CD4-positive, alpha-beta T cell treated with Interleukin-6 at 100 ng/mL for 8 hours (primary cell): Measurements from ENCODE around the gene ITPR2.

Source experiments
- DNase-seq: peaks from one replicate; pipeline ENCODE4 v3.0.0-alpha.2; 2020; ENCODE audit warnings: mixed read lengths, low spot score

Gene ITPR2

DNA sequence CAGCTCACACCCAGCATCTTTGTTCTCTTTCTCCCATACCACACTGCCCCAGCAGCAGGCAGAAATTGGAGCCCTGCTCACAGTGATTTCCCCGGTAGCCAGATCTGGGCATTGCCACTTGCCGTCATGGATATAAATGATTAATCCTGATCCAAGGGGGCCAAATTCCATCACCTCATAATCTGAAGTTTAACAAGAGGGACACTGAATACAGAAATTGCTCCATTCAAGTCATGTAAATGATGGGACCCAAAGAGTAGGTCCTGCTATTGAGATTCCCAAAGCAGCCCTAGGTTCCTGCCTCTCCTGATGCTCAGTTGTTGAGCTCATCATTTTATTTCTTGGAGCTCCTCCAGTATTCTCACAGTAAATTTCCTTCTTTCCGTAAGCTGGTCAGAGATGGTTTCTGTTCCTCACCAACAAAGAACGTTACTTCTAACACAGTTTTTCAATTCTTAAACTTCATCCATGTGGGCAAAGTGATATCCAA lies 11.7 kb downstream of the ITPR2 start:
- DNase-seq = no peak

DNA sequence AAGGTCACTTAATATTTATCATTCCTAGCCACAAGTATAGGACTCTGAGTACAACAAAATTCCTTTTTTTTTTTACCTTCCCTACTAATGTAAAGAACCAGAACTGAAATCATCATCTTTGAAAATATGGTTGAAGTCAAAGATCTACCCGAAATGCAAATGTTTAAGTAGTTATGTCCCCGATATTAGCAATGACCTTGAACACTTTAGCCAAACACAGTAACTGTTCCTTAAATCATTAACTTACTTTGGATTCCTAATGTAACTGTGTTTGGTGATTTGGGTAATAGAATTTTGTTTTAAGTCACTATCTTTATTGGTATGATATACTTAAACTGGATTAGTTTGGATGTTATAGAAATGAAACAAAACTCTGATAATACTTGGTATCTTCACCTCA lies 14.4 kb downstream of the ITPR2 start:
- DNase-seq = no peak

DNA sequence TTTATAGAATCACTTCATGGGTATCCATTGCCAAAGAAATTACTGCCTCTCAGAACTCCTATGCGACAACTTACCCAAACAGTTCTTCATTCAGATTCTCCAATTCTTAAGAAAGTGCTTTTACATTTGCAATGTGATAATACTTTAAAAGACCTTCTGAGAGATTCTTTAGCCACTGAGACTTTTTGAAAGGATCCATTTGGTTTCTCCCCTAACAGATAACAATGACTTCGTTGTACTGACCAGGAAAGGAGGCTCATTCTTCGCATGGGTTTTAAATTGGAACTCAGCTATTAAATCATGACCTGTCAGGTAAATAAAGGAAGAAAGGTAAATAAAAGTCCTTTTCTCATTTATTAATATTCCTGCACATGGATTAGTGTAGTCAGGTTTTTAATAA lies 14.8 kb downstream of the ITPR2 start:
- no peak for DNase-seq

DNA sequence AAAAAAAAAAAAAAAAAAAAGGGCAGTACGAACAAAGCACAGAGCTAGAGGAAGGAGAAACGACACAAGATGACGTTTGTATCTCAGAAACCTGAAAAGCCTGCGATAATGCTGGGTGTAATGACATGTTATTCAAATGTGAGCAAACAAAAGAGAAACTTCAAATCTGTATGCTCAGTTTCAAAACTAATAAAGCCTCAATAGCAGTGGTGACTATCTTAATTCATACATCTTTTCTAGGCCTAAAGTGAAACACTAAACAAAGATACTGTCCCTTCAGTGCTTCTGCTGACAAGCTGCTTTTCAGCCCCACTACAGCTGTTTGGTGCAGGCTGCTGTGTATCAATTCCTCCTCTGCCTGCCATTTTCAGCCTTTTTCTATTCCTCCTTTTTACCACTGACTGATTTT lies 15.8 kb downstream of the ITPR2 start:
- no peak for DNase-seq

DNA sequence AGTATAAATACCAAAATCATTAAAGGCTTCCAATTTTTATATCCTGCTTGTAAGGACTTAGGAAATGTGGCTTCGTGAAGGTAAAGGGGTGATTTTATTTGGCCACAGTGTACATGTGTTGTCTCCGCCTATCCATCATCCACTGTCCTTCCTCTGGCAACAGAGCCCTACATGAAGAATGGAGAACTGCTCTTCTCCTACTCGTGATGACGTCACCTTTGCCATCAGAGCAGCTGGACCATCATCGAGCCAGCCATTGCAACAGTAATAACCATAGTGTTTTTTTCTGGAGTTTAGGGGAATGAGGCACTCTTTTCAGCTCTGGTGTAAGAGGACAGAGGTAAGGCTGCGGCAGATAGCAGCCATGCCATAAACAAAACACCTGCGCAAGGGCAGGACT lies 19.2 kb downstream of the ITPR2 start:
- no peak for DNase-seq

DNA sequence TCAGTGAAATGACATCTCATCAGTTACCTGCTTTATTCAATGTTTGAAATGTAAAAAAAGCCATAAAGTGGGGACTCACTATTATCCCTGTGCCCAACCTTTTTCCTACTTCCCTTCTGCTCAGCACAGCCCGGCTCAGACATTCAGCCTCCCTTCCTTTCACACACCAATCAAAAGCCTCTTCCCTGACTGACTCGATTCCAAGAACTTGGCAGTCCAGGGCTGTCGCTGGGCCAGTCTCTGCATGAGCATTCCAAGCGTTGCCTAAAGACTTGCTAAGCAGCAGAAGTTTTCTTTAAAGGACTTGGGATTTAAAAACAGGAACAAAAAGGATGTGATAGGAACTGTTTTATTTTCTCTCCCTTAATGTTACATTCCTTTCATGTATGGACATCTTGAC lies 22.7 kb downstream of the ITPR2 start:
- no peak for DNase-seq

DNA sequence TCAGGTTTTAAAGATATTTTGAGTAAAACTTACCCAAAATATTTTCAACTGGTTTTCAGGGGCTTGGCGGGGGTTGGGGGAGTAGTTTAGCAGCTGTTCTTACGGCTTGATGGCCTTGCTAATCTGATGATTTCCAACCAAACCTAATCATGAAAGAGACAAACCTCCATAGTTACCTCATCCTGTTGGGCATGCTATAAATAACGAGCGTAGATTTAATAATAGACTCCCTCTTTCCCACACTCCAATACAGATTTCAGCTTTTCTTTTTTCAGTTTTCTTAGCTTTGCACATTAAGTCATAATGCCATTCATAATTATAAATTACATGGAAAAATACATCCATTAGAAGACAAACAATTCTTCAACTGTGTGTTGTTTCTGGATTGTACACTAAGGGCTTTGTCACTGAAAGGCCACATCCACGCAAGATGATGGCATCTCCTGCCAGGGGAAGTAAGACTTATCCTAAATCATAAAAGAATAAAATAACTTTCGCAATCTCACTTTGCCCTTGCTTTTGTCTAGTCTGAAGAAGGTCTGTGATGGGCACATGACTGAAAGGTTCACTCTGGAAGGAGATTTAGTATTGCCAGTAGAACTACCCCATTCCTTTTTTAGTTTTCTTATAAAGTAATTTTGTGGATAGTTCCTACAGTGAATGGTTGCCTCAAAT lies 23.2 kb downstream of the ITPR2 start:
- no peak for DNase-seq

DNA sequence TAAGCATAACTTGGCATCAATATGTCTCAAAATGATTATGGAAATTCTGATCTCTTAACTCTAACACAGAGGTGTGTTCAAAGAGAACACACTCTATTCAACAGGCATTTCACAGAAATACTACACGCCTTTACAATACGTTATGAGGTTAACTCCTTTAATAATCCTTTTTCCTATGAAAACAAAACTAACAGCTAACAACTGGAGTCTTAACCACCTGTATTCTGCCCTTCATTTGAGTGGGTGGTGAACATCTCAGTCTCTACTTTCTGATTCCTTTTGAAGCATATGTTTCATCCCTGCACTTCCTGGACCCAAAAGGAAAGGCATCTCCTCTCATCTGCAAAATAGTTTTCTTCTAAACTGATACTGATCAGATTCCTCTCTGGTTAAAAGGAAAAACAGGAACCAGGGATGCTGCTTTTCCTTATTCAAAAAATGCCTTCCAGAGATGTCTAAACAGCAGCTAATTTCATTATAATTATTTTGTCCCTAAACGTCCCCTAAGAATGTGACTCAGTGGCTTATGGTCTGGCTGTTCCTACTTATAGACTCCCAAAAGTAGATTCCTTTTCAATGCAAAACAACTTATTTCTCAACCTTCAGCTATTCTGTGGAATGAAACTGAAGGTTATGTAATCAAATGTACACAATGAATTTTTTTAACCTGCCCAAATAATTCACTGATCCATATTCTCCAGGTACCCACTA lies 24.1 kb downstream of the ITPR2 start:
- DNase-seq = no peak

DNA sequence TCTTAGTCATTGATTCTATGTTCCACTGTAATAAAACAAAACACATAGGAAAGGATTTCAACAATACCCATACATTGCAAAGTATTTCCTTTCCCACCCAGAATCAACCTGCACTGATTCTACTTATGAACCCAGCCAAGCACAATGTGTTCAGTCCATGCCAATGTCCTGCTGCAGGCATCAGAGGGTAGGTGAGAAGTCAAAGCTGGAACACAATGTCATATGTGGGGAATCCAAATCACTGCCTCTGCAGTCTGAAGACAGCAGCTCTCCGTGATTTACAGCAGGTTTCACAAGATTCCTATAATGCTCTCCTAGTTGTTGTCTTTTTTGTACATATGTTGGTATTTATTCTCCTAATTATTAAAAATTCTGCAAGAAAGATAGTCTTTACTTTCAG lies 25.7 kb downstream of the ITPR2 start:
- DNase-seq = no peak

DNA sequence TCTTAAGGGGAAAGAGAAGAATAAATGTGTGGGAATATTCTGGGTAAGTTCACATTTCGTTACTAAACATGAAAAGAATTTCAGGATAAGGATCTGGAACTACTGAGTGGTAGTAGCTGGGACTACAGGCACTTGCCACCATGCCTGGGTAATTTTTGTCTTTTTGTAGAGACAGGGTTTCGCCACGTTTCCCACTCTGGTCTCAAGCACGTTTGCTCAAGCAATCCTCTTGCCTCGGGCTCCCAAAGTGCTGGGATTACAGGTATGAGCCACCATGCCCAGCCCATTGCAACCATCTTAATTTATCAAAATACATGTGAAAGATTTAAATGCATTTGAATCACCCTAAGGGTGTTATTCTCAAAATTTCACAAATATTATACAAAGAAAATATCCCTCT lies 26.4 kb downstream of the ITPR2 start:
- DNase-seq = no peak

DNA sequence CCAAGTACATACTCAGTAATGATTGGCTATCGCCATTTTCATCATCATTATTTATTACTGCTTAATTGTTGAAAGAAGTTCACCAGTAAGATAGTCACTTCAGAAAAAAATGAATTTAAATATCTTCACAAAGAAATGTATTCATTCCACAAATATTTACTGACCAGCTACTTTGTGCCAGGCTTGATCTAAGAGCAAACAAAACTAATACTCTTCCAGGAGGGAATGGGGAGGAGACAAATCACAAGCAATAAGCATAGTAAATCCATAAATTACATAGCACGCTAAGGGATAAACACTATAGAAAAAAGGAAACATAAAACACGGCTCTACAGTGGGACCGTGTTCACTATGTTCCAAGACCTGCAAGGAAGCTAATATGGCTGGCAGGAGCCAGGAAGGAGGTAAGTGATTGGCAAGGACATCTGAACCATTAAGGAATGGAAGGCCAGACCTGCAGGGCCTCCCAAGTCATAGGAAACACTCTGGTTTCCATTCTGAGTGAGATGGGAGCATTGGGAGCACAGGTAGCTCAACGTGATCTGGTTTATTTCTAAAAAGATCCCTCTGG lies 27.5 kb downstream of the ITPR2 start:
- no peak for DNase-seq

DNA sequence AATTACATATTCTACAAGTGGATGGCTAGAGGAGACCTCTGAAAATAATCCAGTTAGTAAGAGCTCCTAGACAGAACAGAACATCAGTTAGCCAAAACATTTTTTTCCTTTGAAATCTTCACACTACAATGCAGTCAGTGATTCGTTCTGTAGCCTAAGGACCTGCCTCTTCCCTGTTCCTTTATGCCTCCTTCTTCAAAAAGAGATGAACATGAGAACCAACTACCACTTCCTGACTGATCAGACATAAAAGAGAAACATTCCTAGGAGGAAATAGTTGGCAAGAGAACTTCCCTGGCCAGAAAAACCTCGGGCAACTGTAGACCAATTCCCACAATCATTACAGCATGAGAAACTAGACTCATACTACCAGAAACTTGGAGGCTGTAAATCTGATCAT lies 29.4 kb downstream of the ITPR2 start:
- DNase-seq = no peak

DNA sequence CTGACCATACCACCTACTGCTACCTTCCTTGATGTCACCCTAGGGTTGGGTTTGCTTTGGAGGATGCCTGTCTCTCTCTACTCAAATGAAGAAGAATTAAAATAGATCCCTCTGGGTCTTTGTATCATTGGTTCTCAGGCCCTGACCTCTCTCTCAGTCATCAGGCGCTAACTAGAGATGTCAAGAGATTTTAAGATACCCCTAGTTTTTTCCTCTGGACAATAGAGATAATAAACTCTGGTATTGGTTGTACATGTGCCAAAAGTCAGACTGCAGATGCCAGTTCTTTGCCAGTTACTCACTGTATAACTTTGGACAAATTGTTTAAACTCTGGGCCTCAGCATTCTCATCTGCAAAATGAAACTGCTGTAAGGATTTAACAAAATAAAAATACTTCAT lies 31.5 kb downstream of the ITPR2 start:
- DNase-seq = no peak

DNA sequence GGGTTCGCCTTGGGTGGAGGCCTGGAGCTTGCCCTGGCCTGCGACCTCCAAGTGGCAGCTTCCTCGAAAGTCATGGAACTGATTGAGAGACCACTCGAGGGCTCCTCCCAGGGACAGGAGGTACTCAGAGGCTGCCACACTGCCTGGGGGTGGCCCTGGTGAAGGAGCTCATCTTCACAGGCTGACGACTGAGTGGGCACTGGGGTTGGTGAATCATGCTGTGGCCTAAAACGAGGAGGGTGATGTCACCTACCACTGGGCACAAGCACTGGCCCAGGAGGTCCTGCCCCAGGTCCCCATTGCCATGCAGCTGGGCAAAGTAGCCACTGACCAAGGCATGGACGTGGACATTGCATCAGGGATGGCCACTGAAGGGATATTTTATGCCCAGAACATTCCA lies 32.1 kb downstream of the ITPR2 start:
- DNase-seq = no peak

DNA sequence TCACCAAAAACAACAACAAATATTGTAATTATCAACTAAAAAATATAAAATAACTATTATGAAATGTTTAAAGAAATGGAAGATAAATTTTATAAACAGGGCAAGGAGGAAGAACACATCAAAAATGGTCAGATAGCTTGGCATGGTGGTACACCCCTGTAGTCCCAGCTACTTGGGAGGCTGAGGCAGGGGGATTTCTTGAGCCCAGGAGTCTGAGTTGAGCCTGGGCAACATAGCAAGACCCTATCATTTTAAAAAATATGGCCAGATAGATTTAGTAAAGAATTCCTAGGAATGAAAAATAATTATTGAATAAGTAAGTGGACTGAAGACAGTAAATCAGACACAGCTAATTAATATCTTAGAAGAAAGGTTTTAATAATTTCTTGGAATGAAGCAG lies 32.6 kb downstream of the ITPR2 start:
- DNase-seq = no peak

DNA sequence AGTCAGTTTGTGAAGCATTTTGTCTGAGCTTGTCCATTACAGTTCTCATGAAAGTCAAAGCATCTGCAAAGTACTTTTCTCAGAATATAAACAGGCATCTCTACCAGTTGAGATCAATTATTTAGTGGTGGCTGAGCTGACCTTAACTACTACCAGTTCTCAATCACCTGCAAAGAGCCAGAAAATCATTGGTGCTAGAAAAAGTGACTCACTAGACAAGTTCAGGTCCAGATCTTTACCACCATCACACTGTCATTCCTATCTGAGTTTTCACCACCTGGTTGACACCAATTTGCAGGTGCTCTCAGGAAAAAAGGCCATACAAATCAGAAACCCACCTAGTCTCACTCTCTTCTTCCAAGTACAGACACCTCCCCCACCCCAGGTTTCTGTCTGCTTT lies 33.3 kb downstream of the ITPR2 start:
- no peak for DNase-seq

DNA sequence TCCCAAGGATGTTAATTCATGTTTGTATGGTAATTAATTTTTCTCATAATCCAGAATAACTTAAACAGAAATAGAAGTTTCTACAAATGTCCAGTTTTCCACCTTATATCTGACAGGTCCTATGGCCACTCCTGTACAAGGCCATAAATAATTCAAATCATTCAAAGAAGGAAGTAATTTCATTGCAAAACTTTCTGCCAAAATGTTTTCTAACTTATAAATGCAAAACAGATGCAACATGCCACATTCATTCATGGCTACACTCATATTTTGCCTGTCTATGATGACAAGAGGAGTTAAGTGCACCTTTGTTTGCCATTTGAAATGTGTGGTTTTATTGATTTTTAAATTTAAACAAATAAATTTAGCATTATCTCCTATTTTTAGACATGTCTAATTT lies 34.4 kb downstream of the ITPR2 start:
- DNase-seq = no peak

DNA sequence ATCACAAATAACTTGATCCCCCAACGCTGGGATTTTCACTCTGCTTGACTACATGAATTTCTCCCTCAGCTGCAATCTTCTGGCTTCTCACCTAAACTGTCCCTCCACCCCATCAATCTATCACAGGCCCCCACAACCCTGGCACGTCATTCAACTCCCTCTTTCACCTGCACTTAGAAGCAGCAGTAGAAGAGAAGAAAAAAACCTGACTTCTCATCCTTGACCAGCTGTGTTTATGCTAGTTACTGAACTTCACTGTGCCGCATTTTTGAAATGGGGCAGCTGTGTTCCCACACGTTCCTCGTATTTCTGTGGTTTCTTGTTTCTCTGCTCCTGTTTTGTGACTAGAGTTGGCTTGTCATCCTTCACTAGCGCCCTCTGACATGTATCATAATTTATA lies 35.0 kb downstream of the ITPR2 start:
- no peak for DNase-seq

DNA sequence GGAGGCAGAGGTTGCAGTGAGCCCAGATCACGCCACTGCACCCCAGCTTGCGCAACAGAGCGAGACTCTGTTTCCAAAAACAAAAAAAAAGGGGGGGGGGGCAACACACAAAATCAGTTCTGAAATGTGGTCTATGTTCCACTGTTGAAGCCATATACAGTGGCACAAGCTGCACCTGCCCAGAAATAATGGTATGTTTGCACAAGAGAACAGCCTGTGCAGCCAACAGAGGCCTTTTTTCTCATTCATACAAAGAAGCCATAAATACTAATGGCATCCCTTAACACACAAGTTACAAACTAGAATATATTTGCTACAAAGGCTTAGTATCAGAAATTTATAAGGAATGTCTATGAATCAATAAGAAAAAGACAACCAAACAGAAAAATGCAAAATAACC lies 37.1 kb downstream of the ITPR2 start:
- no peak for DNase-seq

DNA sequence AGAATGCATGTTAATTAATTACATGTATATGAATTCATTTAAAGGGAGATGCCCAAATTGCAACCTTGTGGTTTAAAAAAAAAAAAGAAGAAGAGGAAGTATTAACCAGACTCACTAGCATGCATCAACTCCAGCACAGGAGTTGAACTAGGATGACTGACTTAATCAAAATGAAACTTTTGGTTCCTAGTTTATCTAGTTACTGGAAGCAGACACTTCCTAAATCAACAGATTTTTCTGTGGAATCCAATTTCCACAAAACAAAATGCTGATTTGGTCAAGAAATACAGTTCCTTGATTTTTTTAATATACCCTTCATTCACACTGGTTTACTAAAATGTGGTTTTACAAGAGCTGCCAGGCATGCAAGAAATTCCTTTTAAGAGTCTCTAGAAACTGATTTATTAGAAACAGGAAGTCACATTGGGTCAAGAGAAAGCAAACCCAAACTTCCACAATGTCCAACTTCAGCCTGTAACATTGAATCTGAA lies 41.6 kb downstream of the ITPR2 start:
- DNase-seq = no peak

DNA sequence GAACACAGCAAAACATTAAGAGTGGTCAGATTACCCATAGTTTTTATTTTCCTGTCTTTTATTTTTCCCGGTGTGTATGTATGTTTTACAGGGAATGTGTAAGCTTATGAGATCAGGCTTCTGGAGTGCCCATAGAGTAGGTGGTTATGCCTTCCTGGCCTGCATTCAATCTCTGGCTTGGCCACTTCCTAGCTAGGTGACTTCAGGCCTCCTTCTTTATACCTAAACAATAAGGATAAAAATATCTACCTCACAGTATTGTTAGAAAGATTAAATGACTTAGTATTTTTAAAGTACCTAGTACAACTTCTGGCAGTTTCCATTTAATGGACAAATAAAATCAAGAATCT lies 42.4 kb downstream of the ITPR2 start:
- DNase-seq = no peak

DNA sequence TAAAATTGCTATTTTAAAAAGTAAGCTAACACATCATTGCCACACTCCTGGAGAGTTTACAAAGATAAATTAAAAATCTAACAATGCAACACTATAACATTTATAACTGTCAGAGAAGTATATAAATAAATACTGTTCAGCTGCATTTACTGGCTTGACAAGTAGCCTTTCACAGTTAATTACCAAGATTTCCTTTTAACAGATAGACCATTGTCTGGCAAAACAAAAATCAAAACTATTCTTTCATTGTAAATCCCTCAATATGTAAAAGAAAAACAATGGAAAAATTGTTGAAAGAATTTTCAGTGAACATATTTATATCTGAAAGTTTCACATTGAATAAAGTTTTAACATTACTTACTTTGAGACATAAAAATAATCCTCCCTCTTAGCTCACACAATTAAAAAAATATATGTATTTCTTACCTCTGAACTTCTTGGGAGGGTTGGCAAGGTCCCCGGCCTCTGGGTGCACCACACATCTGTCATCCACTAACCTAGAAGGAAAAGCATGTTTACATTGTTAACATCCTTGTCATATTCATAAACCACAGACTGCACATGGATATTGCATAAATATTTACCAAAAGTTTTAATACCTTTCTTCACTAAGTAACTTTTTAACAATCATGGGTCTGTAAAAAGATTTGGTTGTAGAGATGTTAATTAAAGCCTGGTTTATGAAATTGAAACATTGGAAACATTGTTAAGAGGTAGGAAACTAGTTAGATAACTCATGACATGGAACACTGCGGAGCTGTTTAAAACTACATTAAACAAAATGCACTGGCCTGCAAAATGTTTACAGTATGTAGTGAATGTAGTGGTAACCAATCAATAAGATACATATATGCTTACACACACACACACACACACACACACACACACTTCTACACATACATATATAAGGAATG lies 43.0 kb downstream of the ITPR2 start:
- DNase-seq = no peak
